Measurements from ENCODE around the gene ERC1.

DNA sequence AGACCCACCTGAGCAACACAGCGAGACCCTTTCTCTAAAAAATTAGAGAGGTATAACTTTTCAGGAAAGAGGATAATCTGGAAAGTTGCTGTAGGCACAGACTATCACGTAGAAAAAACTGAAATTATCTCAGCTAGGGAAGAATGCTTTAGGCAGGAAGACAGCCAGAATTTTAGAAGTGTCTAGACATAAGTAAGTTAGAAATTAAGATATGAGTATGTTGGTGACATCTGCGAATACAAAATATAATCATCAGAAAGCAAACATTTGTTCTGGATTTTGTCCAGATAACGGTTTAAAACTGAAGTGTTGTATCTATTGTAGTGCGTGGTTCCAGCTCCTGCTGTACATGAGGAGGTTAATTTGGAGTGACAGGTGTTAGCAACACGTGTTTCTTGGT lies 480.2 kb downstream of the ERC1 start:
- TF ChIP-seq POLR2AphosphoS5 (IDR thresholded peaks at IDR 0.05) (no peak), EP300 (IDR thresholded peaks at IDR 0.05) (no peak)
- TF ChIP-seq, protein P1, sequence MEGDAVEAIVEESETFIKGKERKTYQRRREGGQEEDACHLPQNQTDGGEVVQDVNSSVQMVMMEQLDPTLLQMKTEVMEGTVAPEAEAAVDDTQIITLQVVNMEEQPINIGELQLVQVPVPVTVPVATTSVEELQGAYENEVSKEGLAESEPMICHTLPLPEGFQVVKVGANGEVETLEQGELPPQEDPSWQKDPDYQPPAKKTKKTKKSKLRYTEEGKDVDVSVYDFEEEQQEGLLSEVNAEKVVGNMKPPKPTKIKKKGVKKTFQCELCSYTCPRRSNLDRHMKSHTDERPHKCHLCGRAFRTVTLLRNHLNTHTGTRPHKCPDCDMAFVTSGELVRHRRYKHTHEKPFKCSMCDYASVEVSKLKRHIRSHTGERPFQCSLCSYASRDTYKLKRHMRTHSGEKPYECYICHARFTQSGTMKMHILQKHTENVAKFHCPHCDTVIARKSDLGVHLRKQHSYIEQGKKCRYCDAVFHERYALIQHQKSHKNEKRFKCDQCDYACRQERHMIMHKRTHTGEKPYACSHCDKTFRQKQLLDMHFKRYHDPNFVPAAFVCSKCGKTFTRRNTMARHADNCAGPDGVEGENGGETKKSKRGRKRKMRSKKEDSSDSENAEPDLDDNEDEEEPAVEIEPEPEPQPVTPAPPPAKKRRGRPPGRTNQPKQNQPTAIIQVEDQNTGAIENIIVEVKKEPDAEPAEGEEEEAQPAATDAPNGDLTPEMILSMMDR (IDR thresholded peaks at IDR 0.05), result no peak

All from esophagus muscularis mucosa (tissue), 4 donors.